Stimulated activated CD8-positive, alpha-beta memory T cell treated with anti-CD3 and anti-CD28 coated beads, Interleukin-2, amount 100 ng/mL, for 1 hour (primary cell): ENCODE data around the gene ABHD1.
"Not testable (repeated sequence)": the region's sequence is repeated elsewhere in the genome, so short reads cannot be mapped to it uniquely, and the experiment has no call there.

Experiments
- DNase-seq, 2 donors: peaks; one replicate each; pipeline ENCODE4 v3.0.0-alpha.2; 2020; ENCODE audit warnings: low read depth in 2 of 2

Gene ABHD1

GRCh38 chr2:27164960-27165763, 41.5 kb downstream of the ABHD1 start:
- DNase-seq, result no peak

DNA sequence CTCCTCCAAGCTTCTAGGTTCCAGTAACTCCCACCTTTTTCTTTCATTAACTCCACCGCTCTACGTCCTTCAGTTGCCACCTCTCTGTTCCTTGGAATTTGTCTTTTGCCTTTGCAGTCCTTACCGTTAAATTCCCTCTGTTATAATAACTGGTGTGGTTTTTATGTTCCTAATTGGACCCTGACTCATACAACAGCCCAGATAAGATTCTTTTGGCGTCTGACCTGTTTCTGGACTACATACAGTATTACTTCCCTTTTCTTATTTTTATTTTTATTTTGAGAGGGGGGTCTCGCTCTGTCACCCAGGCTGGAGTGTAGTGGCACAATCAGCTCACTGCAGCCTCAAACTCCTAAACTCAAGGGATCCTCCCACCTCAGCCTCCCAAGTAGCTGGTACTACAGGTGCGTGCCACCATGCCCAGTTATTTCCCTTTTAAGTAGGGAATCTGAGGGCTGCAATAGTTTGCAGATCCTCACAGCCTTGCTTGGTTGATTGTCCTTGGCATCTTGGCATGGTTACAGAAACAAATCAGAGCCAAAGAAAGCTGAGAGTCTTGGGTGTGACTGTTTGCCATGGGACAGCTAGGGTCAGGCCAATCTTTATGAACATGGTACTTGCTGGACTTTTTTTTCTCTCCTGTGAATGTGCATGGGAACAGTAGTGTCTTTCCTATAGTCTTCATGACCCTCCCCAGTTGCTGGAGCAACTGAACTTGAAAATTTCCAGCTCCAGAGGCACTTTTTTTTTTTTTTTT, 47.1 kb downstream of the ABHD1 start:
- no peak for DNase-seq

- DNase-seq, result no peak
Observed at GRCh38 chr2:27171351-27171848, 47.8 kb downstream of the ABHD1 start.

GRCh38 chr2:27174638-27175037, 51.0 kb downstream of the ABHD1 start:
- no peak for DNase-seq

DNA sequence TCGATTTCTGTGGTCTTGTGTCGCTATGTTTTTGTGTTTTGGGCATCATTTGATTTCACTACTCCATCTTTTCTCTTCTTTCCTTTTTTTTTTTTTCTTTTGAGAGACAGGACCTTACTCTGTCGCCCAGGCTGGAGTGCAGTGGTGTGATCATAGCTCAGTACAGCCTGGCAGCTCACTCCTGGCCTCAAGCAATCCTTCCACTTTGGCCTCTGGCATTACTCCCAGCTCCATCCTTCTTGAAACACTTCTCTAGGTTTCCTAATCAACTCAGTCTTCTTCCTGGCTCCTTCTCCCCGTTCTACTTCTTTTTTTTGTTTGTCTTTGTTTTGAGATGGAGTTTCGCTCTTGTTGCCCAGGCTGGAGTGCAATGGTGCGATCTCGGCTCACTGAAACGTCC, 51.7 kb downstream of the ABHD1 start:
- DNase-seq, result no peak

DNA sequence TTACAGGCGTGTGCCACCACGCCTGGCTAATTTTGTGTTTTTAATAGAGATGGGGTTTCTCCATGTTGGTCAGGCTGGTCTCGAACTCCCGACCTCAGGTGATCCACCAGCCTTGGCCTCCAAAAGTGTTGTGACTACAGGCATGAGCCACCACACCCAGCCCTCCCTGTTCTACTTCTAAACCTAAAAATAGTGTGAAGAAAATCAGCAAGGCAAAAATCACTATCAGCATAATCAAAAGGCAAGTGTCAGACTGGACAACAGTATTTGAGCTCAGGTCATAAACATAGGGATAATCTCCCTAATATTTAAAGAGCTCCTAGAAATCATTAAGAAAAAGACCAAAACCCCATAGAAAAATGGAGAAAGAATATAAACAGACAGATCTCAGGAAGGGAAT, 52.2 kb downstream of the ABHD1 start:
- DNase-seq, result not testable (repeated sequence)

- DNase-seq, result no peak
Observed at GRCh38 chr2:27177441-27178351, 54.1 kb downstream of the ABHD1 start.

- DNase-seq, result no peak
Observed at GRCh38 chr2:27178469-27178868, 54.9 kb downstream of the ABHD1 start.

- DNase-seq, result no peak
Observed at GRCh38 chr2:27179344-27180000, 55.9 kb downstream of the ABHD1 start.
